COLO829 (cell line): Measurements from ENCODE around the gene GDAP1L1.

ENCODE experiments used
- DNase-seq: peaks from one replicate; pipeline ENCODE4 v3.0.0; 2012; ENCODE audit warnings: low spot score

The GDAP1L1 gene

GRCh38 chr20:44247131-44247571 is at the start of gene GDAP1L1:
Gene GDAP1L1 (plus strand): TSS chr20:44247308. CDS start chr20:44247335, 27 bp downstream.
- DNase-seq = no peak

DNA sequence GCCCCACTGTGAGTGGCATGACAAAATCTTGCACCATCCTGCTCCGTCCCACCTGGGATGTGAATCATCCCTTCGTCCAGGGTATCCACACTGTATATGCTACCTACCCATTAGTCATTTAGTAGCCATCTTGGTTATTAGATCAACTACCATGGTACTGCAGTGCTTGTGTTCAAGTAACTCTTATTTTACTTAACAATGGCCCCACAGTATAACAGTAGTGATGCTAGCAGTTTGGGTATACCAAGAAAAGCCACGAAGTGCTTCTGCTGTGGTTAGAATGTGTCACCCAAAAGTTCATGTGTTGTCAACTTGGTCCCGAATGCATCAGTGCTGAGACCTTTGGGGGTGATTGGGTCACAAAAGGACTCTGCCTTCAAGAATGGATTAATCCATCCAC is 48.2 kb upstream of the GDAP1L1 start:
- DNase-seq = no peak

GRCh38 chr20:44199877-44200276 is 47.2 kb upstream of the GDAP1L1 start:
- DNase-seq = no peak

DNA sequence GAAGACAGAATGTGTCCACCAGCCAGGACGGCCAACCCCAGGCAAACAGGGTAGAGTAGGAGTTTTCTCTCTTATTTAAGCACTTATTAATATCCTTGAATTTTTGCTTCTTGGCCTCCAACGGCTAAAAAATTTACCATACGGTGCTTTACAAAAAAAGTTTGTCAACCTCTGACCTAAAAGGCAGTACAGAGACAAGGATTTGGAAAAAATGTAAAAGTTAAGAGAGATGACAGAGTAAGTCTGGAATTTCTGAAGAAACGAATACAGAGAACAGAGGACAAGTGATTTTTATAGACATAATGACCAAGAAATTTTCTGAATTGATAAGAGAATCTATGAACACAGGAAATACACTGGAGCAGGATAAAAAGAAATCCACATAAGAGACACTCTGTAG is 46.7 kb upstream of the GDAP1L1 start:
- DNase-seq = no peak

DNA sequence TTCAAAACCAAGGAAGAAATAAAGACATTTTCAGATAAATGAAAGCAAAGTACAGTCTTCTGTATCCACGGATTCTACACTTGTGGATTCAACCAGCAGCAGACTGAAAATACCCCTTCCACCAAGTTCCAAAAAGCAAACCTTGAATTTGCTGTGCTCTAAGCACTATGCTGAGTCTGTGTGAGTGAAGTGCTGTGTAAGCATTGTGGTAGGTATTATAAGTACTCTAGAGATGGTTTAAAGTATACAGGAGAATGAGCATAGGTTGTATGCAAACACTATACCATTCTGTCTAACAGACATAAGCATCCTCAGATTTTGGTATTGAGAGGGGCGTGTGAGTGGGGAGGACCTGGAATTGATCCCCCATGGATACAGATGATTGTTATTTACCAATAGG is 46.1 kb upstream of the GDAP1L1 start:
- no peak for DNase-seq

GRCh38 chr20:44203161-44203560 is 43.9 kb upstream of the GDAP1L1 start:
- no peak for DNase-seq

- peak; percentile 93 for DNase-seq
These were observed 42.8 kb upstream of the GDAP1L1 start for GRCh38 chr20:44204156-44204831.

GRCh38 chr20:44204832-44205215 is 42.3 kb upstream of the GDAP1L1 start:
- DNase-seq = no peak

DNA sequence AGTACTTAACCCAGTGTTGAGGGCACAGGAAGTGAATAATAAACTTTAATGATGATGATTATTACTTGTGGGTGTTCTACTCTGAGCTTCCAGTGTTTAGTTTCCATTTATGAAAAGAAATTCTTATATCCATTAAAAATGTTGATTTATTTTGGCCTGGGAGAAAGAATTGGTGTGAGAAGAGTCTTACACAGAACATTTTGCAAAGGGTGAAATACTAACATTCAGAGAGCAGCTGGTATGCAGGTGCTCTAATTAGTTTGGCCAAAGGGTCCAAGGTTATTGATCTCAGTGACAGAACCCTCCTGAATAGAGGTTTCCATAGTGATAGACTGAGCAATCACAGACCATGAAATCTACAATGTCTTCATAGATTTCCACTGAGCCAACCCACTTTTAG is 41.0 kb upstream of the GDAP1L1 start:
- no peak for DNase-seq

DNA sequence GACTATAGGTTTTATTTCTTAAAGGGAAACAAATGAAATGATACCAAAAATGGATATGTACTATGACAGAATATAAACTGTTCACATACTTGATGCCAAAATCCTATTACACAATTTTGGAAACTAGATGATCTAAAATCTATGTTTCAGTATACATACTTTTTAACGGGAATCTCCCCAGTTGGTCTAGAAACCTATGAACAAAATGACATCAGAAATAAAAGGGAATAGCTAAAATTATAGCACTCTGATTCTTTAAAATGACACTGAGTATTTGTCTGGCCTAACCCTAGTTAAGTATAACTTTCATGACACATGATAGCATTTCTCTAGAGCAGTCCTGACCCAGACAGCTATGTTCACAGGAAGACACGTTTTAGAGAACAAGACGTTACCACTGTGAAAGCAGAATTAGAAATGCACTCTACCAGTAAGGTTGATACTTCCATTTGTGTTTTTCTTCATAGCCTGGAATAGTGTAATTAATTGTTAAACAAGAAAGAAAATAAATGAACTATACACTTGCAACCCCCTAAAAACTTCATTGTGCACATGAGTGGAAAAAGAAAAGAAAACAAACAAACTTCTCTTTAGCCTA is 39.9 kb upstream of the GDAP1L1 start:
- DNase-seq = no peak

DNA sequence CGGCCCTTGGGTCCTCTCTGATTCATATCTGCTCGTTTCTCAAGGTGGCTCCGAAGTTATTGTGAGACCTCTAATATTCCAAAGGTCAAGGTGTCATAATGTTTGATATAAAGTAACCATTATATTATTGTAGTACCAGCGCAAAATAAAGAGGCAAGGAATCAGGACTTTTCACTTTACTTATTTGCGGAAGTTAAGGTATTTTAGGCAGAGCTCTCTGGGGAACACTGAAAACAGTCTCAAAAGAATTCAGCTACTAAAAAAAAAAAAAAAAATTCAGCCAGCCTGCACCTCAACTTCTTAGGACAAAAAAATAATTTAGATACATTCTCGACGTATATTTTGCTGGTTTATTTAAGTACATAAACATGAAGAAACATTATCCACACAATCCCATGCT is 38.9 kb upstream of the GDAP1L1 start:
- DNase-seq = no peak

- DNase-seq = no peak
These were observed 38.3 kb upstream of the GDAP1L1 start for GRCh38 chr20:44208770-44209169.

DNA sequence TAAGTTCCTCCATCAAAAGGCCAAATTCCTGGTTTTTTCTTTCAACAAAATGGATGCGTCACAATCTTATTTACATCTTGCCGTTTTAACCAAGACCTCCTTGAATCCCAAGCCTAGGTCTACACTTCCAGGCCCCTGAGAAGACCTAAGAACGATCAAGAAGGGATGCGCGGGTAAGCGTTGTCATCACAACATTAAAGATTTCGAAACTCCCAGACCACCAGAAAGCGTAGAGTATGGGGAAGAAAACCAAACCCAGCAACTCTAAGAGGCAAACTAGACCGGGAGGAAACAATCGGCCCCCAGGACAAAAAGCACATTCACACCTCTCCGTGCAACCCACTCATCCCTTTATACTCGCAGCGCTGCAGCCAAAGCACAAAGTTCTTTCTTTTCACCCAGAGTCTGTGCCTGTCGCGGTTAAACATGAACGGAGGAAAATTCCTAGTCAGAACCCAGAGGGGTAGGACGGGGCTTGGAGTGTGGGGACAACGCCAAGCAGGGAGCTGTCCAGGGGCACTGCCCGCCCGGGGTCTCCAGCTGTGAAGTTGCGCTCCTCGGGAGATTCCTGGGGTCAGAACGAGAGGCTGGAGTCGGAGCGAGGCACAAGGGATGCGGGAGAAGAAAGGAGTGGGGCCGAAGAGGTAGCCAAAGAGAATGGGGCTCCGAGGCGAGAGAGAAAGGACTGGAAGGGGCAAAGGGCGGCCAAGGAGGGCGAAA is 37.3 kb upstream of the GDAP1L1 start:
- no peak for DNase-seq

- peak; percentile 99 for DNase-seq
These were observed 36.5 kb upstream of the GDAP1L1 start, which contains the start of gene OSER1 for GRCh38 chr20:44210406-44211176. Gene OSER1 (minus strand): TSS chr20:44210771. CDS start chr20:44206957, 3,814 bp downstream.

- DNase-seq = no peak
These were observed 35.7 kb upstream of the GDAP1L1 start for GRCh38 chr20:44211177-44212039.

DNA sequence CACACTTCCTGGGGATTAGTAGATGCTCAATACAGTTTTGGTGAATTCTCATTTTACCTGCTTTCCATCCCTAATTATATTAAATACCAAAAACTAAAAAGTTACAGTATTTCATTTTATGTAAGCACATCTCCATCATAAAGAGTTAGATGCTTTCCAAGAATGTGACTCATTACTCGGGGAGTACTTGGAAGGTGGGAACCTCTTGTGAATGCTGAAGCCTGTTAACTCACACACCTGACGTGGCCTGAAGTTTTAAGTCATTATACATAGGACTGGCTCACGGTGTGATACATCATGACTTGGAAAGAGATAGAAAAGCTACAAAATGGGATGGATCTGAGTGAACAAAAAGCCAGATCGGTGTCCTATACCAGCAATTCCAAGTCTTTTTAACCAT is 34.3 kb upstream of the GDAP1L1 start:
- DNase-seq = no peak

DNA sequence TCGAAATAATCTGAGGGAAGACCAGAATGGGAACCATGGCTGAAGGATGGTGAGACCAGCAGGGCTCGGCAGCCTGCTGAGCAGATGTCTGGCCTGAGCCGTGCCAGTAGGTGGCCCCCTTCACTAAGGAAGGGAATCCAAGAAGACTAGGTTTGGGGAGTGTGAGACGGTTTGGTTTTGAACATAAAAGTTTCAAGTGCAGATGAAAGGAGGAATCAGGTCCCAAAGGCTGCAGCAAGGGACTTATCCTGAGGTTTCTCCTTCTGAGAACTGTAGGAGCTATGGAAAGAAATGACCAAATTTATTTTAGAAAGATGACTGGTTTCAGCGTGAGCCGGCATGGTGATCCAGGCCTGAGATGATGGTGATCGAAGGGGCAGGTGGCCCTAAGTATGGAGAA is 32.0 kb upstream of the GDAP1L1 start:
- peak; percentile 42 for DNase-seq

DNA sequence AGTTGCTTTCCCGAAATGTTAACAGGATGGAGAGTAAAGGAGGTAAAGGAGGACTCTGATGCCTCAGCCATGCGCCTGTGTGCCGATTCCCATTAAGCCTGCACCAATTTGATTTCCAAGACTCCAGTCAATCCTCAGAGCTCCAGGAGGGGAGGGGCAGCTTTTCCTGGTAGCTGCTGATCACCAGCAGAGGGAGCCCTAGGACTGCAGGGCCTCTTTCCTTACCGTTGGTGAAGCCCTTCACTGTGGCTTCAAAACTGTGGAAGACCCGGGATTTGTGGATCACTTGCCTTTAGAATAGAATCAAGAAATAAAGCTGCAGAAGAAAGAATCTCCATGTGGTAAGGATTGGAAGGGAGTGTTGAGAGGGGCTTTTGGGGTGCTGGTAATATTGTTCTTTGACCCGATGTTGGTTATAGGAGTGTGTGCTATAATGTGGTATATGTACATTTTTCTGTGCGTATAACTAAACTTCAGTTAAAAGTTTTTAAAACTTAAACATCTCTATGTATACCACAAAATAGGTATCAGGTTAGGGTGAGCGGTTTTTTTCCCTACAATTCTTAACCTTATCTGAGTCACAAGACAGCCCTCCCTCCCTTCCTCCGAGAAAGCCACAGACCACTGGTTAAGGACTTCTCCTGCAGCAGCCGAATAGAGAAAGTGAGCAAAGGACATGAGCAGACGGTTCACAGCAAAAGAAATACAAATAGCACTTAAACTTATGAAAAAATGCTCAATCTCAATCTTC is 29.6 kb upstream of the GDAP1L1 start:
- DNase-seq = peak; percentile 76

GRCh38 chr20:44218446-44218845 is 28.7 kb upstream of the GDAP1L1 start:
- no peak for DNase-seq

- no peak for DNase-seq
These were observed 27.9 kb upstream of the GDAP1L1 start for GRCh38 chr20:44219170-44219730.
